Endothelial cell (in vitro differentiated cells): ENCODE measurements around the gene GPRIN1. TPM values are rescaled to one million over a fixed set of nuclear protein-coding genes. Genes with fewer than 3 reads are reported as not detected.

Source experiments
- DNase-seq: peaks from one replicate; pipeline ENCODE4 v3.0.0; 2021; ENCODE audit warnings: low spot score
- H3K27ac Mint-ChIP-seq: one replicate; pipeline ENCODE4 v1.8.0; 2021; ENCODE audit warnings: mixed read lengths, inconsistent platforms; ENCODE audit not compliant: unreplicated experiment
- H3K27me3 Mint-ChIP-seq: one replicate; pipeline ENCODE4 v1.8.0; 2021; ENCODE audit warnings: mild to moderate bottlenecking, moderate library complexity, mixed read lengths, inconsistent platforms; ENCODE audit not compliant: unreplicated experiment
- H3K36me3 Mint-ChIP-seq: one replicate; pipeline ENCODE4 v1.8.0; 2021; ENCODE audit warnings: mild to moderate bottlenecking, low read depth, mixed read lengths, inconsistent platforms; ENCODE audit not compliant: unreplicated experiment
- H3K4me1 Mint-ChIP-seq: one replicate; pipeline ENCODE4 v1.8.0; 2021; ENCODE audit warnings: mild to moderate bottlenecking, mixed read lengths, inconsistent platforms; ENCODE audit not compliant: unreplicated experiment
- H3K4me3 Mint-ChIP-seq: one replicate; pipeline ENCODE4 v1.8.0; 2021; ENCODE audit warnings: mild to moderate bottlenecking, mixed read lengths, inconsistent platforms; ENCODE audit not compliant: unreplicated experiment
- H3K9me3 Mint-ChIP-seq: one replicate; pipeline ENCODE4 v1.8.0; 2021; ENCODE audit warnings: mixed read lengths, inconsistent platforms; ENCODE audit not compliant: unreplicated experiment
- CTCF ChIP-seq: fragments of 200-600 bp; sonication (generic); IDR thresholded peaks from one replicate; pipeline ENCODE4 v1.5.0; 2021; ENCODE audit warnings: antibody characterized with exemption; ENCODE audit not compliant: unreplicated experiment
- total RNA-seq: library from RNA; stranded (reverse); fragmentation: NEBNext Ultra II Directional; extraction: Animal tissue kit (Norgen Biotek cat#: 25700); gene quantifications from one replicate; pipeline ENCODE4 v1.2.1, GENCODE V29; 2021; ENCODE audit not compliant: unreplicated experiment

Gene GPRIN1
- total RNA-seq, 1 donor from 2014 or later: 3.9 TPM

- no peak for TF ChIP-seq CTCF
- Mint-ChIP-seq H3K9me3 (no peaks in the 10 kb centered on the region), H3K4me3 (no peak overlapping the region), H3K27ac (no peak overlapping the region), H3K36me3 (peaks cover 20% of the 10 kb centered on the region), H3K27me3 (peaks cover 16% of the 10 kb centered on the region), H3K4me1 (no peaks in the 10 kb centered on the region)
- DNase-seq: no peak
Measured at GRCh38 chr5:176656467-176656990, 46.6 kb upstream of the GPRIN1 start.

GRCh38 chr5:176654856-176655255 lies 44.9 kb upstream of the GPRIN1 start:
- Mint-ChIP-seq H3K9me3 (no peaks in the 10 kb centered on the region), H3K36me3 (peaks cover 20% of the 10 kb centered on the region), H3K27me3 (peaks cover 22% of the 10 kb centered on the region), H3K4me1 (peaks cover 2% of the 10 kb centered on the region), H3K27ac (no peak overlapping the region), H3K4me3 (no peak overlapping the region)
- no peak for DNase-seq
- TF ChIP-seq CTCF: no peak

GRCh38 chr5:176653401-176654385 lies 43.7 kb upstream of the GPRIN1 start:
- no peak for TF ChIP-seq CTCF
- Mint-ChIP-seq H3K27ac (peak overlapping the region; percentile 21), H3K4me3 (peak overlapping the region; percentile 29)

DNA sequence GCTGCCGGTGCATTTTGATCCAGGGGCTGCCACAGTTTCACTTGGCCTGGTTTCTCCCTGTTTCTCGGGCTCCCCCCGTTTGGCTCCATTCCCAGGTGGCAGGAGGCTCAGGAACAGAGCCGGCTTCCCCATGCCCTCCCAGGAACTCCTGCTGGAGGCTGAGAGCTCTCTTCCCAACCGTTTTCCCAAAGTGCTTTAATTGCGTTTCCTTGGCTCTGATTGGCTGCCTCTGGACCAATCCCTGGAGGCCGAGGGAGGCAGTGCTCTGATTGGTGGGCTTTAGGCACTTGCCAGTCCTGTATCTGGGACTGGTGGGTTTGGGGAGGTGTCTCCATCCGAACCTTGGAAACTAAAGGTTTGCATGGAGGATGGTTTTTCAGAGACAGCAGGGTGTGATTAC lies 42.2 kb upstream of the GPRIN1 start:
- no peak for TF ChIP-seq CTCF
- Mint-ChIP-seq H3K9me3 (no peaks in the 10 kb centered on the region), H3K4me3 (no peak overlapping the region), H3K36me3 (peaks cover 20% of the 10 kb centered on the region), H3K27ac (no peak overlapping the region), H3K27me3 (peaks cover 22% of the 10 kb centered on the region), H3K4me1 (peaks cover 6% of the 10 kb centered on the region)
- no peak for DNase-seq

More at GRCh38 chr5:176653401-176654385, 43.7 kb upstream of the GPRIN1 start:
- H3K9me3 Mint-ChIP-seq: no peaks in the 10 kb centered on the region
- H3K36me3 Mint-ChIP-seq: peaks cover 20% of the 10 kb centered on the region
- H3K4me1 Mint-ChIP-seq: peaks cover 3% of the 10 kb centered on the region
- DNase-seq: no peak
- H3K27me3 Mint-ChIP-seq: peaks cover 22% of the 10 kb centered on the region
